Lung (tissue), 12 donors: ENCODE measurements around the gene ZFP64. TPM values are rescaled to one million over a fixed set of nuclear protein-coding genes. Genes with fewer than 3 reads are reported as not detected.

ENCODE experiments used
- ATAC-seq: fragments of 200-7000 bp; cut with Tn5 transposase; one replicate; pipeline ENCODE4 v1.9.1; 2020; ENCODE audit warnings: moderate number of reproducible peaks; ENCODE audit not compliant: insufficient read depth, low FRiP score
- DNase-seq, 3 donors: peaks; one replicate each; pipeline ENCODE4 v3.0.0-alpha.2; 2013 to 2017
- H3K27ac ChIP-seq, 2 donors: one replicate each; pipeline ENCODE4 v1.5.1; 2013; ENCODE audit warnings: mild to moderate bottlenecking in 2 of 2, moderate library complexity in 2 of 2, control low read depth in 1 of 2, inconsistent platforms in 1 of 2, low read depth in 1 of 2, low read length in 1 of 2
- H3K27me3 ChIP-seq, 3 donors: one replicate each; pipeline ENCODE4 v1.5.1; 2013; ENCODE audit warnings: low read length in 2 of 3; ENCODE audit not compliant: control insufficient read depth in 3 of 3, insufficient read depth in 3 of 3
- H3K36me3 ChIP-seq, 4 donors: one replicate each; pipeline ENCODE4 v1.5.1; 2013; ENCODE audit warnings: low read length in 4 of 4, mild to moderate bottlenecking in 1 of 4, moderate library complexity in 1 of 4; ENCODE audit not compliant: control insufficient read depth in 4 of 4, insufficient read depth in 4 of 4
- H3K4me1 ChIP-seq, 5 donors: one replicate each; pipeline ENCODE4 v1.5.1; 2013; ENCODE audit warnings: low read length in 5 of 5, mild to moderate bottlenecking in 2 of 5, moderate library complexity in 1 of 5; ENCODE audit not compliant: control insufficient read depth in 5 of 5, insufficient read depth in 5 of 5
- H3K4me3 ChIP-seq: one replicate; pipeline ENCODE4 v1.5.1; 2013; ENCODE audit warnings: mild to moderate bottlenecking, control low read depth, moderate library complexity
- H3K9ac ChIP-seq, 2 donors: one replicate each; pipeline ENCODE4 v1.5.1; 2013; ENCODE audit warnings: low read length in 2 of 2, control low read depth in 1 of 2; ENCODE audit not compliant: insufficient read depth in 1 of 2
- H3K9me3 ChIP-seq, 4 donors: one replicate each; pipeline ENCODE4 v1.5.1; 2013; ENCODE audit warnings: low read length in 3 of 4, mild to moderate bottlenecking in 1 of 4, moderate library complexity in 1 of 4; ENCODE audit not compliant: control insufficient read depth in 4 of 4, insufficient read depth in 3 of 4
- CTCF ChIP-seq: IDR thresholded peaks from 2 replicates; pipeline ENCODE4 v1.5.1; 2012; ENCODE audit warnings: mild to moderate bottlenecking; ENCODE audit errors: control extremely low read depth, extremely low read depth
- WGBS, 2 donors: extraction: QIAGEN DNeasy Blood & Tissue Kit; methylation state at CpG; one replicate each; pipeline ENCODE4 v1.1.7; 2013; 5-methylcytosine and 5-hydroxymethylcytosine counted together
- polyA plus RNA-seq, 2 donors: library from polyadenylated mRNA; stranded (reverse); fragments of 200-250 nt; gene quantifications; one replicate each; pipeline ENCODE4 v1.2.1, GENCODE V29; 2013
- total RNA-seq, 2 donors: library from RNA; depleted of rRNA in 1 of 2; stranded (reverse); fragments of >200 nt in 1 of 2; gene quantifications; one replicate each; pipeline ENCODE4 v1.2.1, GENCODE V29; 2014 to 2021
- donor health status: control.
- donor health status: control.
- donor health status: Bipolar disorder and iron deficiency.
- donor health status: healthy.
- donor health status: DM: yes; HTN: yes; CAD: no.

ZFP64 gene
- total and polyA plus RNA-seq, 4 donors = 3.1 to 11.5 (median 7.4) TPM

GRCh38 chr20:52110456-52110855 lies 81.1 kb downstream of the ZFP64 start:
- DNase-seq (no peak), ATAC-seq (no peak)
- no peaks in the 10 kb centered on the region for H3K36me3 ChIP-seq
- no peak overlapping the region for H3K9ac ChIP-seq
- H3K4me1 ChIP-seq = peaks cover 3 to 8% (median 4%) of the 10 kb centered on the region in 5 donors
- peaks cover 0 to 11% (median 8%) of the 10 kb centered on the region in 3 donors for H3K27me3 ChIP-seq
- no peaks in the 10 kb centered on the region for H3K9me3 ChIP-seq
- H3K4me3 ChIP-seq = no peak overlapping the region
- no peak for TF ChIP-seq CTCF
- WGBS, 2 donors = 96 to 97% methylated on average over 6 of the region's 6 CpGs
- no peak overlapping the region for H3K27ac ChIP-seq

GRCh38 chr20:52105442-52106422 lies 85.8 kb downstream of the ZFP64 start:
- H3K9me3 ChIP-seq = no peaks in the 10 kb centered on the region
- no peak for TF ChIP-seq CTCF
- H3K4me1 ChIP-seq = peaks cover 3 to 31% (median 7%) of the 10 kb centered on the region in 5 donors
- no peak for ATAC-seq
- no peak overlapping the region for H3K27ac ChIP-seq
- H3K27me3 ChIP-seq = peaks cover 6 to 28% (median 11%) of the 10 kb centered on the region in 3 donors
- DNase-seq = peak; percentile 22 to 43 (median 29)
- no peak overlapping the region for H3K4me3 ChIP-seq
- peak overlapping the region in 1 of 2 donors; percentile 9 for H3K9ac ChIP-seq
- no peaks in the 10 kb centered on the region for H3K36me3 ChIP-seq
- WGBS, 2 donors = 7% methylated on average over 47 of the region's 47 CpGs

GRCh38 chr20:52104546-52105441 lies 86.8 kb downstream of the ZFP64 start:
- Histone ChIP-seq H3K4me3 (no peak overlapping the region), H3K4me1 (peaks cover 3 to 31% (median 7%) of the 10 kb centered on the region in 5 donors), H3K9me3 (no peaks in the 10 kb centered on the region), H3K27ac (no peak overlapping the region), H3K36me3 (no peaks in the 10 kb centered on the region), H3K27me3 (peaks cover 6 to 28% (median 11%) of the 10 kb centered on the region in 3 donors), H3K9ac (no peak overlapping the region)
- ATAC-seq (no peak), DNase-seq (peak; percentile 51 to 57 (median 55))
- WGBS, 2 donors = 0 to 3% methylated on average over 72 to 82 of the region's 82 CpGs
- no peak for TF ChIP-seq CTCF
